Measurements from ENCODE around the gene MRTFB.

The MRTFB gene

GRCh38 chr16:14242769-14243168 is 171.7 kb downstream of the MRTFB start:
- DNase-seq, result no peak

GRCh38 chr16:14244196-14245010 is 173.3 kb downstream of the MRTFB start:
- DNase-seq, result no peak

- DNase-seq, result no peak
Observed at GRCh38 chr16:14248791-14249190, 177.7 kb downstream of the MRTFB start.

GRCh38 chr16:14249291-14250032 is 178.3 kb downstream of the MRTFB start:
- peak; percentile 23 to 76 for DNase-seq

DNA sequence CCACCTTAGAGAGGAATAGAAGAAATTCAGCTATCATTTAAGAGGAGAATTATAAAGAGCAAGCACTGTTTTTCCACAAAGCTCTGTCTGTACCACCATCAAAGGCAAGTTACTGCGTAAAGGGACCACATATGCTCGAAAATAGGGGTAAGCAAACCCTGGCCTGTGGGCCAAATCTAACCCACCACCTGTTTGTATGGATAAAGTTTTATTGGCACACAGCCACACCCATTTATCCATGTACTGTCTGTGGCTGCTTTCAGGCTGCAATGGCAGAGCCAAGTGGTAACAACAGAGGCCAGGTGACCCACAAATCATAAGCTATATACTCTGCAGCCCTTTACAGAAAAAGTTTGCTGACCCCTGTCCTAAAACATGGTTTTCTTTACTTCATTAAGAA is 180.3 kb downstream of the MRTFB start:
- no peak for DNase-seq

- DNase-seq, result no peak
Observed at GRCh38 chr16:14252860-14253259, 181.7 kb downstream of the MRTFB start.

DNA sequence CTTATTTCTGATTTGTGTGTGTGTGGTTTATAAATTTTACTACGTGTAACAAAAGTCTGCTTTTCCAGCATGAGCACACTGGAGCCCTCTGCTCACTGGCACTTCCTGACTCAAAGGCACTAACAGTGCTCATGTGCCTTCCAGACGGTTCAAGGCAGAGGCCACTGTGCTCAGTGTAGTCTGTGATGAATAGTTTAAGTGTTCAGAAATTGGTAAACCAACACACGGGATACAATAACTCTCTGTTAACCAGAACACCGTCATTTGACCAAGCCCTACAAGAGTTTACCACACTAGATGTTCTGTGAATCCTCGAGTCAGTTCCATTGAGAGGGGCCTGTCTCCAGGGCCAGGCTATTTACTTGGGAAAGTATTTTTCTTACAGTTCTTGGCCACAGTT is 191.9 kb downstream of the MRTFB start:
- no peak for DNase-seq

GRCh38 chr16:14263769-14264168 is 192.7 kb downstream of the MRTFB start:
- no peak for DNase-seq

GRCh38 chr16:14264327-14264943 is 193.3 kb downstream of the MRTFB start:
- DNase-seq, result no peak

GRCh38 chr16:14268073-14268472 is 197.0 kb downstream of the MRTFB start:
- no peak for DNase-seq

DNA sequence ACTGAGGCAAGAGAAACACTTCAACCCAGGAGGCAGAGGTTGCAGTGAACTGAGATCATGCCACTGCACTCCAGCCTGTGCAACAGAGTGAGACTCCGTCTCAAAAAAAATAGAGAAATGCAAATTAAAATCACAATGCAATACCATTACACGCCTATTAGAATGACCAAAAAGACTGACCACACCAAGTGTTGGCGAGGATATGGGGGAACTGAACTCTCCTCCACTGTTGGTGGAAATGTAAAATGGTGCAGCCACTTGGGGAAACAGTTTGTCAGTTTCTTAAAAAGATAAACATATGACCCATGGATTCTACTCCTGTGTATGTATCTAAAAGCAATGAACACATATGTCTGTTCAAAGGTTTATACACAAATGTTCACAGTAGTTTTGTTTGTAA is 204.8 kb downstream of the MRTFB start:
- DNase-seq, result no peak

DNA sequence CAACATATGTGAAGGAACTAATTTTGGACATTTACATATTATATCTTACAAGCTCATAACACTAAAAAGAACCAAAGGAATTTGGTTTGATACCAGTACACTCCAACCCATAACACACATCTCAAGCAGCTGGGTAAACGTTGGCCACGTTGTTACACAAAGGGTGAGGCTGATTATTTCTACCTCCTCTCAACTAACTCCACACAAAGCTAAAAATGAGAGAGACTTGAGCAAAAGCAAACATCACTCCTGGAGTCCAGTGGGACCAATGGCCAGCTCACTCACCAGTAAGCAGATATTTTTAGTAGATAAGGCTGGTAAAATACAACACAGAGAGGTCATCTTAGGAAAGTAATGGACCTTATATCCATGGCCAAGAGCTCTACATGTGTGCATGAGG is 207.6 kb downstream of the MRTFB start:
- no peak for DNase-seq

- DNase-seq, result no peak
Observed at GRCh38 chr16:14280541-14280940, 209.4 kb downstream of the MRTFB start.

DNA sequence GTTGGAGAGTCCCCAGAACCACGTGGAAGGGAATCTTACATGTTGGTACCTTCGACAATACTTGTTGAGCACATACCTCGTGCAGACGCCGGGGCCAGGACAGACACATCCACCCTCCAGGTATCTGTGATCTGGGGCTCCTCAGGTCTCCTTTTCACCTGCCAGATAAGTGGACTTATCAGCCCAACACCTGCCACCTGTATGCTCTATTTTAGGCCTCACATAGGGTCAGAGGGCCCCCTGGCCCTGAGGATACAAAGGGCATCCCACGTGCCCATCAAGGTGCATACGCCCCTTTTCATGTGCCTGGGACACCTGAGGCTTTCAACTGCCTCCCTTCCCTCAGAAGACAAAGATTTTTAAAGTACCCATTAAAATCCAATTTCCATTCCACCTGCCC is 212.7 kb downstream of the MRTFB start:
- no peak for DNase-seq

DNA sequence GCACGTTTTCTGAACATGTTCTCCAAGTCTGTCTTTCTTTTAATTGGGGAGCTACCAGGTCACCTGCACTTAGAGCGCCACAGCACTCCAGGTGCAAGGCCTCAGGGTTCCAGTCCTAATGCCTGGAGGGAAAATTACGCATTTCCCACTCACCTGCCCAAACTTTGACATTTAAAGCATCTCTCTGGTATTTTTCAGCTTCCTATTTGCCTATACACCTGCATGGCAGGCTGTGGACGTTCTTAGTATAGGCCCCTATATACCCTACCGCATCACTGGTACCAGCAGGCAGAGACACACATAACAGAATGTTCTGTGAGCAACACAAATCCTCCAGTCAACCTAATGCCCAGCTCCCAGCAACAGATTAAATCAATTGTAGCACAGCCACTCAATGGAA is 213.3 kb downstream of the MRTFB start:
- no peak for DNase-seq

DNA sequence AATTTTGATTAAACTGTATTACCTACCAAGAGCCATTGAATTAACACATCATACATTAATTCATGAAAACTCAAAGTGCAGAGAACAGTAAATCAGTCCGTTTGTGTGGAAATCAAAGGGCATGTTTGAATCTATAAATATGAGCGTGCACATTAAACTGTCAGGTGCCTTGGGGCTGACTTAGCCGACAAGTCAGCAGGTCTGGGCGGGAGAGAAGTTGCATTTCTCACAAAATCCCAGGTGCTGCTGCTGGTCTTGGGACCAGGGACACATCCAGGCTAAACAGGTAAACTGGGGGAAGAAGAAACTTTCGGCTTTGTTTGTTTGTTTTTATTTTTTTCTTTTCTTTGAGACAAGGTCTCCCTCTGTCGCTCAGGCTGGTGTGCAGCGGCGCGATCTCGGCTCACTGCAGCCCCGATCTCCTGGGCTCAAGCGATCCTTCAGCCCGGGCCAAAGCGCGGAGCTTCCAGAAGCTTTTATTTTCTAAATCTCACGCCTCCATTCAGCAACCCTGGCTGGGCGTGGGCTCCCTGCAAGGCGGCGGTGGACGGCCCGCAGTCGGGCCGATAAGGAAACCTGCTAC is 213.9 kb downstream of the MRTFB start:
- DNase-seq, result peak in 1 of 2 donors; percentile 48

DNA sequence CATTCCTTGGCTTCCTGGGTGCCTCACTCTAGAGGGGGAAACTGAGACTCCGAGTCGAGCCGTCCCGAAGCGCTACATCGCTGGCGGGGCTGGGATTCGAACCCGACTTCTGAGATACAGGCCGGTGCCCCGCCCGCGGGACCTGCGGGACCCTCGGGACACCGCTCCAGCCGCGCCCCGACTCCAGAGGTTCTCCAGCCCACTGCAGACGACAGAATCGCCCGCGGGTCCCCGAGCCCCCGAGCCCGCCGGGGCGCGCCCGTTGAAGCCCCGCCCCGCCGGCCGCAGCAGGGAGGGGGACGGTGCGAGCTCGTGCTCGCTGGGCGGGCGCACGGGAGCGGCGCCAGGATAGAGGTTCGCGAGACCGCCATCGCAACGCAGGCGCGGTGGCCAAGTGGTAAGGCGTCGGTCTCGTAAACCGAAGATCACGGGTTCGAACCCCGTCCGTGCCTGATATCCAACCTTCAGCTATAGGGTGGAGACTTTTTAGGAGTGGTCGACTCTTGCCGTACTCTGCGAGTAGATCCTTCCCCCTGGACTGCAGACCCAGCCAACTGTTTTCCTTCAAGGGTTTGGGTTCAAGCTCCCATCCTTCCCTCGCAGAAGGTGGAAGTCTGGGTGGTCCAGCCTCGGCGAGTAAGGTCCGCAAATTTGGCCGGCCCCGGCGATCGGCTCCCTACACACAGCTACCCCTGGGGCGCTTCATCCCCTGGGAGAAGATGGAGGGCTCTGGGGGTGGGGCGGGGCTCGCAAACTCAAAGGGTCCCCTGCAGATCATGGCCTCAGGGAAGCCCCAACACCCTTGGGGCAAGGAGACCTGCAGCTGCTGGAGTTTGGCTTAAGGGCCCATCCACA is 214.6 kb downstream of the MRTFB start:
- DNase-seq, result peak; percentile 86 to 97

DNA sequence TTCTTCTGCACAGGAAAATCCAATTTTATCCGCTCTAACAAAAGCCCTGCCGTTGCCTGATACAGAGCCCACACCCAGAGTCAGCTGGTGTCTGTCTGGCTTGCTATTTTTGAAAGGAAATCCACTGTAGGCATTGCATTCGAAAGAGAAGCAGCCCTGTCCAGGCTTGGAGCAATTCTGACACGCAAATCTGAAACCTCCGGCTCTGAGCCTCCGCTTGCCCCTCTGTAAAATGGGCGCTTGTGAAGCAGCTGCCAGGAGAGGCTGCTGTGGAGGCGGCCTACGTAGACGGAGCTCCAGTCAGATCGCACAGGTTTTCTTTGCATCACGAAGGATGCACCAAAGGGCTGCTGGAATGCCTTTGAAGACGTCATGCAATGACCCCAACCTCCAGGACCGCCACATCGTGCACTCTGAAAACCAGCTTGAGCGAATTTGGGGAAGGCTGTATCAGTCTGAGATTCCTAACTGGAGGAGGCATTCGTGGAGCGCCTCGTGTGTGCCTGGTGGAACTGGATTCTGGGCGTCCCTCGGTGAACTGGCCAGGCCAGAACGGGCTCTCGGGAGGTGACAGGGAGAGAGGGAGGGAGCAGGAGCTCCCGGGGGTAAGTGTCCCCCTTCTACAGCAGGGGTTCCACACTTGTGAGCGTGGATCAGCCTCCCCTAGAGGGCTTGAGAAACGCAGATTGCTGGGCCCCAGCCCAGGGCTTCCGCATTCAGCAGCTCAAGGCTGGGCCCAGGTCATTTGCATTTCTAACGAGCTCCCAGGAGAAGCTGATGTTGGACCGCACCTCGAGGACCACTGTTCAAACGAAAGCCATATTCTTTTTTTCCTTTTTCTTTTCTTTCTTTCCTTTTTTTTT is 215.5 kb downstream of the MRTFB start:
- DNase-seq, result peak in 1 of 2 donors; percentile 18

DNA sequence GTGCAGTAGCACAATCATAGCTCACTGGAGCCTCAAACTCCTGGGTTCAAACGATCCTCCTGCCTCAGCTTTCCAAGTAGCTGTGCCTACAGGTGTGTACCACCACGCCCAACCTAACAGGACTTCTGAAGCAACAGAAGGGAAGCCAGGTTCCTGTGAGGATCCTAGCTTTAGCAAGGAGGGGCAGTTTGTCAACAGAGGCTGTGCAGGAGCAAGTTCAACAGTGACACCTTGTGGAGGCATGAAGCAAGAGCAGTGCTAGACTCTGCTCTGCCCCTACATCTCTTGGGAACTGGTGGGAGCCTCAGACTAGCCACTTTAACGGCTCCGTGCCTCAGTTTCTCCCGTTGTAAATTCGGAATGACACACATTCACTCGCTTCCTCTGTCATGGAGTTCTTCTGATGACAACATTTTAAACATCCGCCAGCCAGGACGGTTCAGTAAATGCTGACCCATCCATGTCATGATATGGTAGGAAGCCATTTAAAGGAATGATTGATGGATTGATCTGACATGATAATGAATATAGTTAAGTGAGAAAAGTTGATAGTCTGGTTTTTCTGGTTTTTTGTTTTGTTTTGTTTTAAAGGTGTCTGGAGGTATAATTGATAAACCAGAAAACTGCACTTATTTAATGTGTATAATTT is 218.7 kb downstream of the MRTFB start:
- DNase-seq, result peak; percentile 27 to 47

- no peak for DNase-seq
Observed at GRCh38 chr16:14291286-14291685, 220.2 kb downstream of the MRTFB start.

Measured in inflammatory macrophage treated with lipopolysaccharide for 1 hour (primary cell).